Endothelial cell (in vitro differentiated cells): Measurements from ENCODE around the gene CDKL5. TPM values are rescaled to one million over a fixed set of nuclear protein-coding genes. Genes with fewer than 3 reads are reported as not detected.
"Not testable (repeated sequence)": the region's sequence is repeated elsewhere in the genome, so short reads cannot be mapped to it uniquely, and the experiment has no call there.

ENCODE experiments used
- DNase-seq: peaks from one replicate; pipeline ENCODE4 v3.0.0; 2021; ENCODE audit warnings: low spot score
- H3K27ac Mint-ChIP-seq: one replicate; pipeline ENCODE4 v1.8.0; 2021; ENCODE audit warnings: mixed read lengths, inconsistent platforms; ENCODE audit not compliant: unreplicated experiment
- H3K27me3 Mint-ChIP-seq: one replicate; pipeline ENCODE4 v1.8.0; 2021; ENCODE audit warnings: mild to moderate bottlenecking, moderate library complexity, mixed read lengths, inconsistent platforms; ENCODE audit not compliant: unreplicated experiment
- H3K36me3 Mint-ChIP-seq: one replicate; pipeline ENCODE4 v1.8.0; 2021; ENCODE audit warnings: mild to moderate bottlenecking, low read depth, mixed read lengths, inconsistent platforms; ENCODE audit not compliant: unreplicated experiment
- H3K4me1 Mint-ChIP-seq: one replicate; pipeline ENCODE4 v1.8.0; 2021; ENCODE audit warnings: mild to moderate bottlenecking, mixed read lengths, inconsistent platforms; ENCODE audit not compliant: unreplicated experiment
- H3K4me3 Mint-ChIP-seq: one replicate; pipeline ENCODE4 v1.8.0; 2021; ENCODE audit warnings: mild to moderate bottlenecking, mixed read lengths, inconsistent platforms; ENCODE audit not compliant: unreplicated experiment
- H3K9me3 Mint-ChIP-seq: one replicate; pipeline ENCODE4 v1.8.0; 2021; ENCODE audit warnings: mixed read lengths, inconsistent platforms; ENCODE audit not compliant: unreplicated experiment
- CTCF ChIP-seq: fragments of 200-600 bp; sonication (generic); IDR thresholded peaks from one replicate; pipeline ENCODE4 v1.5.0; 2021; ENCODE audit warnings: antibody characterized with exemption; ENCODE audit not compliant: unreplicated experiment
- total RNA-seq: library from RNA; stranded (reverse); fragmentation: NEBNext Ultra II Directional; extraction: Animal tissue kit (Norgen Biotek cat#: 25700); gene quantifications from one replicate; pipeline ENCODE4 v1.2.1, GENCODE V29; 2021; ENCODE audit not compliant: unreplicated experiment

The CDKL5 gene
- total RNA-seq, 1 donor from 2014 or later = 10.6 TPM

- H3K9me3 Mint-ChIP-seq = no peaks in the 10 kb centered on the region
- no peak for TF ChIP-seq CTCF
- H3K4me3 Mint-ChIP-seq = no peak overlapping the region
- no peak overlapping the region for H3K27ac Mint-ChIP-seq
- H3K4me1 Mint-ChIP-seq = peaks cover 8% of the 10 kb centered on the region
- no peaks in the 10 kb centered on the region for H3K36me3 Mint-ChIP-seq
- DNase-seq = no peak
- no peaks in the 10 kb centered on the region for H3K27me3 Mint-ChIP-seq
These were observed 2.5 kb upstream of the CDKL5 start for GRCh38 chrX:18422886-18423285.

GRCh38 chrX:18424482-18425198 is 768 bp upstream of the CDKL5 start:
- no peaks in the 10 kb centered on the region for H3K27me3 Mint-ChIP-seq
- H3K4me1 Mint-ChIP-seq = peaks cover 9% of the 10 kb centered on the region
- H3K27ac Mint-ChIP-seq = no peak overlapping the region
- H3K36me3 Mint-ChIP-seq = no peaks in the 10 kb centered on the region
- no peaks in the 10 kb centered on the region for H3K9me3 Mint-ChIP-seq
- peak overlapping the region; percentile 90 for H3K4me3 Mint-ChIP-seq
- TF ChIP-seq CTCF = no peak
- peak; percentile 20 for DNase-seq

- DNase-seq = peak; percentile 14
- Mint-ChIP-seq H3K9me3 (no peaks in the 10 kb centered on the region), H3K27ac (no peak overlapping the region), H3K27me3 (no peaks in the 10 kb centered on the region), H3K4me3 (peak overlapping the region; percentile 91), H3K36me3 (no peaks in the 10 kb centered on the region), H3K4me1 (peaks cover 9% of the 10 kb centered on the region)
- TF ChIP-seq CTCF = no peak
These were observed 554 bp downstream of the CDKL5 start for GRCh38 chrX:18426004-18426320.

GRCh38 chrX:18428006-18428405 is 2.6 kb downstream of the CDKL5 start:
- DNase-seq = no peak
- H3K9me3 Mint-ChIP-seq = no peaks in the 10 kb centered on the region
- H3K36me3 Mint-ChIP-seq = no peaks in the 10 kb centered on the region
- H3K27ac Mint-ChIP-seq = no peak overlapping the region
- no peaks in the 10 kb centered on the region for H3K27me3 Mint-ChIP-seq
- peaks cover 9% of the 10 kb centered on the region for H3K4me1 Mint-ChIP-seq
- TF ChIP-seq CTCF = no peak
- H3K4me3 Mint-ChIP-seq = no peak overlapping the region

- H3K27me3 Mint-ChIP-seq, H3K4me3 Mint-ChIP-seq, DNase-seq, H3K4me1 Mint-ChIP-seq, H3K27ac Mint-ChIP-seq, H3K36me3 Mint-ChIP-seq, H3K9me3 Mint-ChIP-seq: not testable (repeated sequence)
These were observed 7.9 kb downstream of the CDKL5 start for GRCh38 chrX:18433288-18433687.
